Daoy (cell line): Measurements from ENCODE around the gene ARHGEF7. TPM values are rescaled to one million over a fixed set of nuclear protein-coding genes. Genes with fewer than 3 reads are reported as not detected.
"Not testable (repeated sequence)": the region's sequence is repeated elsewhere in the genome, so short reads cannot be mapped to it uniquely, and the experiment has no call there.

Experiments
- DNase-seq: peaks from one replicate; pipeline ENCODE4 v3.0.0-alpha.2; 2015; ENCODE audit warnings: low read depth
- total RNA-seq: library from RNA; depleted of rRNA; stranded (reverse); fragments of >200 nt; shearing (Covaris generic); gene quantifications from 2 replicates; pipeline ENCODE4 v1.2.3, GENCODE V29; 2014; rRNA removed

The ARHGEF7 gene
- 8.8 and 12.6 TPM in 2 replicates for total RNA-seq

DNA sequence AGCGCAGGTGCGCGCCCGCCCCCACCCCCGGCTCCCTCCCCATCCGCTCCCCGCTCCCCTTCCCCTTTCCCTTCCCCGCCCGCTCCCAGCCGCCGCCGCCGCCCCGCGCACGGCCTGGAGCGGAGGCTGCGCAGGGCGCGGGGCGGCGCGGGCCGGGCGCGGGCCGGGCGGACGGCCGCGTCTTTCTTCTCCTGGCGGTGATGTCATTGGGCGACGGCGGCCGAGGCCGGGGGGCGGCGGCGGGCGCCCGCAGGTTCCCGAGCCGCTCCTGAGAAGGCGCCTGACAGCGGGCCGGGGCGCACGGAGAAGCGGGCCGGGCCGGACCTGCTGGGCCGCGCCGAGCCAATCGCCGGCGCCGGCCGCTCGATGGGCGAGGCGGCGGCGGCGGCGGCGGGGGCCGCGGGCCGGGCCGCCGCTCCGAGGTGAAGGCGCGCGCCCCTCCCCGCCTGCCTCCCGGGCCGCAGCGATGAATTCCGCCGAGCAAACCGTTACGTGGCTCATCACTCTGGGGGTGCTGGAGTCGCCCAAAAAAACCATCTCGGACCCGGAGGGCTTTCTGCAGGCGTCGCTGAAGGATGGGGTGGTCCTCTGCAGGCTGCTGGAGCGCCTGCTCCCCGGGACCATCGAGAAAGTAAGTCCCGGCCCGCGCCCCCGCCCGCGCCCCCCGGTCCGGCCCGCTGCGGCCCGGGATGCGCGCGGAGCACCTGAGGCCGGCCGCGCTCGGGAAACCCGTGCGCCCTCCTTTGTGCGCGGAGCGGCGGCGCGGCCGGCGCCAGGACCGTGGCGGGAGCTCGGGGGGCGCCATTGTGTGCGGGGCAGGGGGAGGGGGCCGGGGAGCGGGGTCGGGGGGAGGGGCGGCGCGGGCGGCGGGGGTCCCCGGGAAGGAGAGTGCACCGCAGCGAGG is at the start of gene ARHGEF7:
TSS of gene ARHGEF7 (plus strand) at position 250 of the 904 bp plus-strand sequence. CDS start at position 467, 217 bp downstream.
- peak; percentile 38 for DNase-seq

DNA sequence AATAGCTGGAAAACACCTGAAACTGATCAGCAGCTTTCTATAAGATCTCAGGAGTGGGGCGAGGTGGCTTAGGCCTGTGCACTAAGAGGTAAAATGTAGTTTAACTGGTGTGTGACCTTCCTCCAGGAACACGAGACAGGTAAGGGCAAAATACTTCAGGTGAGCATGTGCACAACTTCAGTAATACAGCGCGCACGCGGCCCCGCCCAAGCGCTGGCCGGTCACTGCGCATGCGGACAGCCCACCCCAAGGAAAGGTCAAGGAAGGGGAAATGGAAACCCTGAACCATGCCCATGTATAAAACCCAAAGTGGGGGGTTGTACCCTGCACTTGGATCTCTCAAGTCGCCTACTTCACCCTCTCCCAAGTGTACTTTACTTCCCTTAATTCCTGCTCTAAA is 49.4 kb upstream of the ARHGEF7 start:
- no peak for DNase-seq

DNA sequence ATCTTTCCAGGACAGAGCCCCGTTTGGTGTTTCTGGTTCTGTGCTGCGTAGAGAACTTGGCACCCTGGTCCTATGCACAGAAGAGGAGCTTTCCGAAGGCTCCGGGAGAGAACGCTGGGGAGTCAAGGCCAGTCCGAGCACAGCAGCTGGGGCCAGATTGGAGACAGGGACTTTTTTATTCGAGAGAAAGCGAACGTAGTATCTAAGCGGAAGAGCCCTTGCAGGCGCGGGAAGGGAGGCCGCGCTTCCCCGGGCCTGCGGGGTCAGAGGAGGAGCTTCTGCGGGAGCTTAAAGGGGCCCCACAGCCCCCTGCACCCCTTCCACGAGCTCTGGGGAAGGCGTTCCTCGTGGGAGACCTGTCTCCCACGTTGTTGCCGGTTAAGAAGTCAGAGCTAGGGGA is 48.6 kb upstream of the ARHGEF7 start:
- no peak for DNase-seq

GRCh38 chr13:111068009-111068350 is 47.1 kb upstream of the ARHGEF7 start:
- DNase-seq: no peak

DNA sequence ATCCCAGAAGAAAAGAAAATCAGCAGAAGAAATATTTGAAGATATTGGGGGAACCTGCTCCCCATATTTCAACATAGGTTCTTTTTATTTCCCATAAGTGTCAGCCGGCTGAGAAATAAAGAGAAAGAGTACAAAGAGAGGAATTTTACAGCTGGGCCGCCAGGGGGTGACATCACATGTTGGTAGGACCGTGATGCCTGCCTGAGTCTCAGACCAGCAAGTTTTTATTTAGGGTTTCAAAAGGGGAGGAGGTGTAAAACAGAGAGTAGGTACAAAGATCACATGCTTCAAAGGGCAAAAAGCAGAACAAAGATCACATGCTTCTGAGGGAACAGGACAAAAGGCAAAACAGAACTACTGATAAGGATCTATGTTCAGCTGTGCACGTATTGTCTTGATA is 44.0 kb upstream of the ARHGEF7 start:
- DNase-seq: not testable (repeated sequence)

GRCh38 chr13:111071526-111071925 is 43.6 kb upstream of the ARHGEF7 start:
- DNase-seq: not testable (repeated sequence)

DNA sequence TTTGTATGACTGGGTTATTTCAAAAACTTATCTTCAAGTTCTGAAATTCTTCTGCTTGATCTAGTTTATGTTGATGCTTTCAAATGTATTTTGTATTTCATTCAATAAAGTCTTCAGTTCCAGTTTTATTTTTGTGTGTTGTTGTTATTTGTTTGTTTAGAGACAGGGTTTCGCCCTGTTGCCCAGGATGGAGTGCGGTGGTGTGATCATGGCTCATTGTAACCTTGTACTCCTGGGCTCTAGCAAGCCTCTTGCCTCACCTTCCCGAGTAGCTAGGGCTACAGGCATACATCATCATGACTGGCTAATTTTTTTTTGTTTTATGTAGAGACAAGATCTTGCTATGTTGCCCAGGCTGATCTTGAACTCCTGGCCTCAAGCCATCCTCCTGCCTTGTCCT is 40.3 kb upstream of the ARHGEF7 start:
- no peak for DNase-seq

- DNase-seq: no peak
These were observed 38.7 kb upstream of the ARHGEF7 start for GRCh38 chr13:111076155-111077013.

- DNase-seq: no peak
These were observed 35.7 kb upstream of the ARHGEF7 start for GRCh38 chr13:111079375-111079774.

- no peak for DNase-seq
These were observed 34.5 kb upstream of the ARHGEF7 start for GRCh38 chr13:111080642-111081041.

- no peak for DNase-seq
These were observed 32.9 kb upstream of the ARHGEF7 start for GRCh38 chr13:111082240-111082639.

DNA sequence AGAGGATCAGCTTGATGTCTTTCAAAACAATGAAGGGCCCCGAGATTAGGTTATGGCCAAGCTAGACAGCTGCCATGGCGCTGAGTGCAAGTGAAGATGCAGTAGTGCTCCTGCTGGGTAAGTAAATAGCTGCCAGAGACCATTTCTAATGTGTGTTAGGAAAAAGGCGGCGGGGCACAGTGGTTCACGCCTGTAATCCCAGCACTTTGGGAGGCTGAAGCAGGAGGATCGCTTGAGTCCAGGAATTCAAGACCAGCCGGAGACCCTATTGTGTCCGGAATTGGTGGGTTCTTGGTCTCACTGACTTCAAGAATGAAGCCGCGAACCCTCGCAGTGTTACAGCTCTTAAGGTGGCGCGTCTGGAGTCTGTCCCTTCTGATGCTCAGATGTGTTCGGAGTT is 32.3 kb upstream of the ARHGEF7 start:
- DNase-seq: not testable (repeated sequence)

DNA sequence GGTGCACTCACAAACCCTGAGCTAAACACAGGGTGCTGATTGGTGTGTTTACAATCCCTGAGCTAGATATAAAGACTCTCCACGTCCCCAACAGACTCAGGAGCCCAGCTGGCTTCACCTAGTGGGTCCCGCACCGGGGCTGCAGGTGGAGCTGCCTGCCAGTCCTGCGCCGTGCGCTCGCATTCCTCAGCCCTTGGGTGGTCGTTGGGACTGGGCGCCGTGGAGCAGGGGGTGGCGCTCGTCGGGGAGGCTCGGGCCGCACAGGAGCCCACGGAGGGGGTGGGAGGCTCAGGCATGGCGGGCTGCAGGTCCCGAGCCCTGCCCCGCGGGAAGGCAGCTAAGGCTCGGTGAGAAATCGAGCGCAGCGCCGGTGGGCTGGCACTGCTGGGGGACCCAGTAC is 31.4 kb upstream of the ARHGEF7 start:
- not testable (repeated sequence) for DNase-seq

GRCh38 chr13:111090169-111090568 is 24.9 kb upstream of the ARHGEF7 start:
- DNase-seq: no peak

GRCh38 chr13:111092685-111093084 is 22.4 kb upstream of the ARHGEF7 start:
- no peak for DNase-seq

DNA sequence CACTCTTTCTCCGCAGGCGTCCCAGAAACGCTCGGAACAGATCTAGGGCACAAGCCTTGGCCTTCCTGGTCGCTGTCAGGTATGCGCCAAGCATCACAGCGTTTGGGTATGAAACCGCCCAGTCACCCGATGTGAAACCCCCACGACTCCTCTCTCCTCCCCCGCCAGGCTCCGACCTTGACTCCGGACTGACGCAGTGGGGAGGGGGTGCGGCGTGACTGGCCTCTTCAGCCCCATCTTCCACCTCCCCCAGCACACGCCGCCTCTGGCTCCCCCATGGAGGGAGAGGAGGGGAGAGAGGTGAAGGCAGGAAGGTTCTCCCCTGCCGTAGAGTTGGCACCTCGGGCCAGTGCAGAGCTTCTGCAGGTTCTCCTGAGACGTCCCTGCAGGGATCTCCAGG is 22.0 kb upstream of the ARHGEF7 start:
- DNase-seq: no peak

DNA sequence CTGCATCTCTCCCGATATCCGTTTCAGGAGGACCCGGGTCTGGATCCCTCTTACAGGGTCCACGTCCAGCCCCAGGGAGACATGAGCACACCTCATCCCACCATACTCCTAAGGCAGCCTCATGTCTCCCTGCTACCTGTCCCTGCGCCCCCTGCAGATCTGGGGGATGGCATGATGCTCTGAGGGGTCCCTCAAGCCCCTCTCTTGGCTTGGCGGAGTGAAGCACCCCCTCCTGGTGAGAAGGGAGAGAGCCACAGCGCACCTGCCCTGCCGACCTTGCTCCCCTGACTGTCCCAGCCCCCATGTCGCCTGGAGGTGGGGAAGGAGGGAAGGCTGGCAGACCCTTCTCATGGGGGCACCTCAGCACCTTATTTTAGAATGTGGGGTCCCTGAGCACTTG is 21.5 kb upstream of the ARHGEF7 start:
- no peak for DNase-seq

GRCh38 chr13:111095031-111095840 is 19.9 kb upstream of the ARHGEF7 start:
- DNase-seq: no peak

DNA sequence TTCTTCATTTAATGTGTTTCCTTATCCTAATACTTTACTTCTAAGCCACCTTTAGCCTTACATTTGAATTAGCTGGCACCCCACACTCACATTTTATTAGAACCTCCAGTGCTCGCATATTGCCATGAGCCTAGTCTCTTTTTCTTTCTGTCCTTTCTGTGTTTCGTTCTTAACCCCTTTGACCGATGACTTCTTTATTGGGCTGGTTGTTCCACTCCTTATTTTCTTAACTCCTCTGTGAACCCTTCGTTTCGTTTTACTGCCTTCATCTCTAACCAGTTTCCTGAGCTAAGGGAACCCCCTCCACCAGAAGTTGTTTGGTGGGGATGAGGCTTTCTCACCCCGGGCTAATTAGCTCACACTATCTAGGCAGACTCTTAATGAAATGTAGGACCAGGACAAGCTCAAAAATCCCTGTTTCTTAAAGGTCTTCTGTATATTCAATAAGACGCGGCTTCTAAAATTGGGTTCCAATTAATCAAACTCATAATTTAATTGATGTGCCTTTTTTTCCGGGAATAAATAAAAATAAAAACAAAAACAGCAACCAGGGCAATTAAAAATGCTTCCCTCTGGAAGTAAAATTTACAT is 19.1 kb upstream of the ARHGEF7 start:
- no peak for DNase-seq

- DNase-seq: no peak
These were observed 15.8 kb upstream of the ARHGEF7 start for GRCh38 chr13:111099290-111099689.

DNA sequence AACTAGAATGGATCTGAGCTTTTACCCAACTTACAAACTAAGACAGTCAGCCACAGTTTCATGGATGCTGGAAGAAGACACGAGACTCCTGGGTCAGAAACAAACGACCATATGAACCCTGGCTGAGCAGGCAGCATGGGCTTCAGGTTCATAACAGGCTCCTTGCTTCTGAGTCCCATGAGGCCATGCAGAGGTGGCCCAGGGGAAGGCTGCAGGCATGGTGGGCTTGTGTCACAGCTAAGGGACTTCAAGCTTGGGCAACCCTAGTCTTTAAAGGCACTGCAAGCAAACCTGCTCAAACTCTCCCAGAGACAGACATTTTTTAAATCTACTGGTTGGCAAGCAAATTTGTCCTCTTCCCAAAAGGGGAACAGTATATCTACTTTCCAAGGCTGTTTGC is 5.1 kb upstream of the ARHGEF7 start:
- no peak for DNase-seq
